GM15510 (cell line): ENCODE data around the gene MT1A.

Experiments
- POLR2A ChIP-seq: IDR thresholded peaks from 3 replicates; pipeline ENCODE4 v1.6.1; 2011; ENCODE audit warnings: borderline replicate concordance; ENCODE audit not compliant: insufficient read length; ENCODE audit errors: extremely low read depth

The MT1A gene

GRCh38 chr16:56657555-56658326, 19.3 kb downstream of the MT1A start, which contains the start of gene MT1F:
Gene MT1F, plus strand, starts transcription at chr16:56657959. Its CDS starts 100 bp downstream, at chr16:56658059.
- TF ChIP-seq POLR2A: no peak

DNA sequence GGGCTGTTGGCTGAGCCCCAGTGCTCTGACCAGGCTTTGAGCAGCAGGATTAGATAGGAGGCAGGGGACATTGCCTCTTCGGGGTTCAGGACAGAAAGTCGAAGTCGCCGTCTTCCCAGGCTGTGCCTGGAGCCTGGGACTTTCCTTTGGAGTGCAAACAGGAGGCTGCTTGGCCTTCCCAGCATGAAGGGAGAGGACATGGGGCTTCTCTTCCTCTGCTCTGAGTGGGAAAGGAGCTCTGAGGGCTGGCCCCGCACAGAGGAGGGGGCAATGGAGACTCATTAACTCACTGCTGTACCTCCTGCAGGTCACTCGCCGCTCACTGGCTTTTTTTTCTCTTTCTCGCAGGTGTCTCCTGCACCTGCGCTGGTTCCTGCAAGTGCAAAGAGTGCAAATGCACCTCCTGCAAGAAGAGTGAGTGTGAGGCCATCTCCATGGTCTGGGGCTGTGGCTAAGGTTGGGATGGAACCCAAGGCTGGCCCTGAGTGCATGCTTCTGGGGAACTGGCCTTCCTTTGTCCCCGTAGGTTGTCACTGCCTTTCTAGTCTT, 19.9 kb downstream of the MT1A start:
- TF ChIP-seq POLR2A: no peak

- no peak for TF ChIP-seq POLR2A
Measured at GRCh38 chr16:56662357-56663354, 24.2 kb downstream of the MT1A start.

- no peak for TF ChIP-seq POLR2A
Measured at GRCh38 chr16:56664506-56664905, 26.0 kb downstream of the MT1A start.

DNA sequence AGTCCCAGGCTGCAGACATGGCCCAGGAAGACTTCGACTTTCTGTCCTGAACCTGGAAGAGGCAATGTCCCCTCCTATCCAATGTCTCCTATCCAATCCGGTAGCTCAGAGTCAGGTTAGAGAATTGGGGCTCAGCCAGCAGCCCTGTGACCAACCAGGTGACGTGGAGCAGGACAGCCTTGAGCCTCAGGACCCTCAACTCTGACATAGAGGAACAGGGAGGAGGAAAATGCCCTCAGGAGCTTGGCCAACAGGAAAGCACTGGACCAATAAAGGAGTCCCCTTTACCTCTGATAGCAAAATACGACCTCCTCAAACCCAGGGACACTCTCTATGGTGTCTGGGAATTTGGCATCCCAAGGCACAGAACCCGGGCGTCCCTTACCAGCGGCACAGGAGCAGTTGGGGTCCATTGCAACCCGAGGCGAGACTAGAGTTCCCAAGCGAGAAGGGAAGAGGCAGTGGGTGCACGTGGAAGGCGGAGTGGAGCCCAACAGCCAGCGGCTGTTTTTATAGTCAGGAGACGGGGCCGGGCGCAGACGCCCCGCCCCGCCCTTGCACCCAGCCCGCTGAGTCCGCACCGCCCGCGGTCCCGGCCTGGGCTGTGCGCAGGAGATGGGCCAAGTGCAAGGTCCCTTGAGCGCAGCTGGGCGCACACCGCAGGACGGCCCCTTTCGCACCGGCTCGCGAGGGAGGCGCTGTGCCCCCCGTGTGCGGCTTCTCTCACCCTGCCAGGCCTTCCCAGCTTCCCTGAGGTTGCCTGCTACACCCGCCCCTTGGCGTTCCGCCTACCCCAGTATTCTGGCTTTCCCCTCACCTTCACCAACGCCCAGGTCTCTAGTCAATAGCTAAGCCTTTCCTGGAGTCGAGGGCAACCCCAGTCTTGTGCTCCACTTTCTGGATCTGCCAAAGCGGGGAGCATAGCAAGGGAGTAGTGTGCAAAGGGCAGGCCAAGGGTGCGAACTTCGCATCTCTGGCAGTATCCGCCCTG, 29.4 kb downstream of the MT1A start, which contains the start of gene MT1G:
Gene MT1G (minus strand): TSS at position 485 of the 991 bp plus-strand sequence. CDS start 72 bp downstream, at position 413.
- TF ChIP-seq POLR2A: no peak

DNA sequence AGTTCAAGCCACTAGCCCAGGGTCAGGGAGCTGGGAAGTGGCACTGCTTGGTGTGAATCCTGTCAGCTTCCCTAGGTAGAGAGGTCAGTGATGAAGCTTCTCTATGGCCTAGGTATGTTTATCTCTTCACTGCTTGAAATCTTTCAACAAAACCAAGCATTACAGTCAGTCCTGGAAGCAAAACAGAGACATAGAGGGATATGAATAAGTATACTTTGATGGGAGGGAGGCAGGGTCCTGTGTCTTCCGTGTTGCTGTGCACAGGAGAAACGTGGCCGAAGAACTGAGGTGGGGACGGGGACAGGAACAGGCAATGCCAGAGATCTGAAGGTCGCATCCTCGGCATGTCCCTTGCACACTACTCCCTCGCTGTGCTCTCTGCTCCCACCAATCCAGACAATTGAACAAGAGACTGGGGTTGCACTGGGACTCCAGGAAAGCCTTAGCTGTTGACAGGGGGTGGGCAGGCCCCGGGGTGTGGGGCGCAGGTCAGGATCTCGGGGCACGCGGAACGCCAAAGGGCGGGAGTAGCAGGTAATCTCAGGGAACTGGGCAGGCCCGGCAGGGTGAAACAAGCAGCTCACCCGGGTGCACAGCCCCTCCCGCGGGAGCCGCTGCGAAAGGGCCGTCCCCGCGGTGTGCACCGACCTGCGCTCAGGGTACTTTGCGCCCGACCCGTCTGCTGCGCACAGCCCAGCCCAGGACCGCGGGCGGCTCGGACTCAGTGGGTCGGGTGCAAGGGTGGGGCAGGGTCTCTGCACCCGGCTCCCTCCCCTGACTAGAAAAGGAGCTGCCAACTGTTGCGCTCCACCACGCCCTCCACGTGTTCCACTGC, 30.8 kb downstream of the MT1A start, which contains the start of gene MT1H:
Gene MT1H (plus strand): TSS at position 810 of the 835 bp plus-strand sequence. CDS start 71 bp downstream, outside the sequence.
- TF ChIP-seq POLR2A: no peak

GRCh38 chr16:56669840-56670619, 31.6 kb downstream of the MT1A start:
- no peak for TF ChIP-seq POLR2A

DNA sequence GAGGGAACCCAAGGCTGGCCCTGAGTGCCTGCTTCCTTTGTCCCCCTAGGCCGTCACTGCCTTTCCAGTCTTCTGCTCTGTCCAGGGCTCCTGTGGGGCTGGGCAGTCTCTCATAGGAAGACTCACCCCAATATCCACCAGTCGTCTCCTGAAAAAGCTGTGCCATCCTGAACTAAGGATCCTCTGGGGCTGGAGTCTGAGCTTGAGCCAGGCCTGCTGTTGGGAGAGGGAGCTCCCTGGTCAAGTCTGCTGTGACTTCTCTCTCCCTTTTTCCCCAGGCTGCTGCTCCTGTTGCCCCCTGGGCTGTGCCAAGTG, 32.1 kb downstream of the MT1A start:
- no peak for TF ChIP-seq POLR2A

- TF ChIP-seq POLR2A: no peak
Measured at GRCh38 chr16:56672761-56673536, 34.5 kb downstream of the MT1A start.

DNA sequence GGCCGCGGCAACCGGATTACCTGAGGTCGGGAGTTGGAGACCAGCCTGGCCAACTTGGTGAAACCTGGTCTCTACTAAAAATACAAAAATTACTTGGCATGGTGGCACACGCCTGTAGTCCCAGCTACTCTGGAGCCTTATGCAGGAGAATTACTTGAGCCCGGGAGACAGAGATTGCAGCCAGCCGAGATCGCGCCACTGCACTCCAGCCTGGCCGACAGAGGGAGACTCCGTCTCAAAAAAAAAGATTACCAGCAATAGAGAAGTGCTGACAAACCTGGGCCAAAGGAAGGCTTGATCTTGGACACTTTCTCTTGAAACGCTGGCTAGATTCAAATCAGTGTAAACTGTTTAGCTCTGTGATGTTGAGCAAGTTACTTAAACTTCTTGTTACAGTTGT, 35.5 kb downstream of the MT1A start:
- no peak for TF ChIP-seq POLR2A

DNA sequence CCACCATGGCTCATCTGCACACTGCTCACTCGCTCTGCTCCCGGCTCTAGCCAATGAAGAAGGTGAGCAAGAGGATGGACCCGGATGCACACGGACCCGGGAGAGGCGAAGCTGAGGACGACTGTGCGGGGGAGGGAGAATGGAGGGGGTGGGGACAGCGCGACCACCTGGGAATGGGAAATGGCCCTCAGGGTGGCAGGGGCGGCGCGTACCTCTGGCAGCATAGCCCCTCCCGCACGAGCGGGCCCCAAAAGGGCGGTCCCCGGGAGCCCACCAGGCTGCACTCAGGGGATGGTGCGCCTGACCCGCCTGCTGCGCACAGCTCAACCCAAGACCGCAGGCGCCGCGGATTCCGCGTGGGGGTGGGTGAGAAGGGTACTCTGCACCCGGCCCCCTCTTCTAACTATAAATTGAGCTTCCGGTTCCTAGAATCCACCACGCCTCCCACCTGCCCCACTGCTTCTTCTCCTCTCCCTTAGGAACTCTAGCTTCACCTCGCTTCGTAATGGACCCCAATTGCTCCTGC, 37.3 kb downstream of the MT1A start:
- no peak for TF ChIP-seq POLR2A
